NCI-H226 (cell line): ENCODE data around the gene MTRFR.
"Not testable (repeated sequence)": the region's sequence is repeated elsewhere in the genome, so short reads cannot be mapped to it uniquely, and the experiment has no call there.

Experiments used
- DNase-seq: peaks from one replicate; pipeline ENCODE4 v3.0.0-alpha.2; 2015

MTRFR gene

DNA sequence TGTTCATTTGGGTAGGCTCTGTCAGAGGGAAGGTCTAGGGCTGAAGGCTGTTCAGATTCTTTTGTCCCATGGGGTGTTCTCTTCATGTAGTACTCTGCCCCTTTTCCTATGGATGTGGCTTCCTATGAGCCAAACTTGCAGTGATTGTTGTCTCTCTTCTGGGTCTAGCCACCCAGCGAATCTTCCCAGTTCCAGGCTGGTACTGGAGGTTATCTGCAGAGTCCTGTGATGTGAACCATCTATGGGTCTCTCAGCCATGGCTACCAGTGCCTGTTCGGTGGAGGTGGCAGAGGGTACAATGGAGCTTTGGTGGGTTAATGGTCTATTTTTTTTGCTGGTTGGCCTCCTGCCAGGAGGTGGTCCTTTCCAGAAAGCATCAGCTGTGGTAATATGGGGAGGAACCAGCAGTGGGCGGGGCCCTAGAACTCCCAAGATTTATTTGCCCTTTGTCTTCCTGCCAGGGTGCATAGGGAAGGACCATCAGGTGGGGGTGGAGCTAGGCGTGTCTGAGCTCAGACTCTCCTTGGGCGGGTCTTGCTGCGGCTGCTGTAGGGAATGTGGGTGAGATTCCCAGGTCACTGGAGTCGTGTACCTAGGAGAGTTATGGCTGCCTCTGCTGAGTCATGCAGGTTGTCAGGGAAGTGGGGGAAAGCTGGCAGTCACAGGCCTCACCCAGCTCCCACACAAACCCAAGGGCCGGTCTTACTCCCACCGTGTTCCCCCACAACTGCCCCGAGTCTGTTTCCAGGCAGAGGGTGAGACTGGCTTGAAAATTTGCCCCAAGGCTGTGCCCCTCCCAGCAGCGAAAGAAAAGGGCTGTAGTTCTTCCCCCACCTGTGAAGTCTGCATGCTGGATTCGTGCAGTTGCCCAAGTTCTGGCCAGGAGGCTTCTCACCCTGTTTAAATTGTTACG is 17.5 kb downstream of the MTRFR start:
- peak; percentile 97 for DNase-seq

DNA sequence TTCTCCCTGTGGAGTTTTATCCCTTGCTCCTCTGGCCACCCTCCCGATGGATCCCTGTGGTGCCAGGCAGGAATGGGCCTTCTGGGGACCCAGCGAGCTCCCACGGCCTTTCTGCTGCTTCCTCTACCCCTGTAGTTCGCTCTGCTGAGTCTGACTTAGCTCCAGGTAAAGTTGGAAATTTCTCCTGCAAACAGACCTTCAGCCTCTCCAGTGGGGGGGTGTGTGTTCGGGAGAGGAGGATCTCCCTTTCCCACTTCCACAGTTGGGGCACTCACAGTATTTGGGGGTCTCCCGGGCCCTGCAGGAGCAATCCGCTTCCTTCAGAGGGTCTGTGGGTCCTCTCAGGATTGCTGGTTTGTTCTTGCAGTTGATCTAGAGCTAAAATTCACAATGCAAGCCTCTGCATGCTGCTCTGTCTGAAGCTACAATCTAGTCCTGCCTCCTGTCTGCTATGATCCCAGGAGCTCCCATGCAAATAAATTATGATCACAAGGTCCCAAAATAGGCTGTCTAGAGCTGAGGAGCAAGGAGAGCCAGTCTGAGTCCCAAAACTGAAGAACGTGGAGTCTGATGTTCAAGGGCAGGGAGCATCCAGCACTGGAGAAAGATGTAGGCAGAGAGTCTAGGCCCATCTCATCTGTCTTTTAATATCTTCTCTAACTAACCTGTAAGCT is 18.3 kb downstream of the MTRFR start:
- no peak for DNase-seq

DNA sequence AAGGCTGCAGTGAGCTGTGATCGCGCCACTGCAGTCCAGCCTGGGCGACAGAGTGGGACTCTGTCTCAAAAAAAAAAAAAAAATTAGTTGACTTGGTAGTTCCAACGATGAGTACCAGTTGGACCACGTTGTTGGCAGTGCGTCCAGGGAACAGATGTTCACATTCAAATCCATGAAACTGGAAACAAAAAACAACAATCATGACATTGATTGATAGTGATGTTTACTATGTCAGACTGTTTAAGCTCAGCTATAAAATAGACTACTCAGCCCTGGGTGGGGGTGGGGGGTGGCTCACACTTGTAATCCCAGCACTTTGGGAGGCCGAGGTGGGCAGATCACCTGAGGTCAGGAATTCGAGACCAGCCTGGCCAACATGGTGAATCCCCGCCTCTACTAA is 19.1 kb downstream of the MTRFR start:
- not testable (repeated sequence) for DNase-seq

- DNase-seq, result no peak
Measured at GRCh38 chr12:123253641-123254459, 20.6 kb downstream of the MTRFR start.

DNA sequence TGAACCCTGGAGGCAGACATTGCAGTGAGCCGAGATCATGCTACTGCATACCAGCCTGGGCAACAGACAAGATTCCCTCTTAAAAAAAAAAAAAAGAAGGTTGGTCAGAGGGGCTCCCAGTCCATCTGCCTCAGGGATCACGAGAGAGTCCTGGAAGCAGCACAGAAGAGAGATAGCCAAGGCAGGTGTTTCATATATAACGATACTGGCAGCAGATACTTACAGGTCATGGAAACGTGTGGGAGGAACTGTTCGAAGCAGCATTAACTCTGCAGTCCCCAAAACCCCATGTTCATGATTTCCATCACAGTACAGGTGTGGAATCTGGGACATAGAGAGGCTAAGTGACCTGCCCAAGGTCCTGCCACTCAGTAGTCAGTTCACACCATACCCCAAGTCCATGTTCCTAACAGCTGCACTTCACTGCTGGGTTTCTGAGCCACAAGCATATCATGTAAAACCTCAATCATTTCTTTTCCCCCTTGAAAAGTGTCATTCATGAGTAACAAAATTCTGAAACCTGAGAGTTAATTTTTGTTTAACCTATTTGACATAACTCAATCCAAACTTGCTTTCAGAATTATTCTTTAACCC is 21.7 kb downstream of the MTRFR start:
- no peak for DNase-seq

GRCh38 chr12:123258593-123258992 is 25.4 kb downstream of the MTRFR start:
- DNase-seq, result no peak

DNA sequence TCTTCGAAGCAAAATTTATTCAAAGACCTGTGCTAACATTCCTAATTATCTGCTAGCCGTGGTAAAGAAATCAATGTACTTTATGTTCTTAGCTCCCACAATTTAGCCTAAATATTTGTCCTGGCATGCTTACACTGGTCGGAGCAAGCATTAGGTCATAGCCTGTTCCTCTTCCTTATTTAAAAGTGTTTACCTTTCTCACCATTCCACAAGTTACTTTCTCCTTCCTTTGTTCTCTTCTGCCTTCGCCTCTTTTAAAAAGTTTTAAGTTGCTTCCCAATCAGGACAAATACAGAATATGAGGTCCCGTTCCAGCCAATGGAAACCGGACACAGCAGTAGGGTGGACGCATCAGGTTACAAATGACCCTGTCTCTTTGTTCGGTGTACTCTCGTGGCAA is 26.8 kb downstream of the MTRFR start:
- no peak for DNase-seq

- DNase-seq, result no peak
Measured at GRCh38 chr12:123261196-123261595, 28.0 kb downstream of the MTRFR start.

- DNase-seq, result no peak
Measured at GRCh38 chr12:123263196-123263817, 30.1 kb downstream of the MTRFR start.

- no peak for DNase-seq
Measured at GRCh38 chr12:123264642-123265041, 31.4 kb downstream of the MTRFR start.

DNA sequence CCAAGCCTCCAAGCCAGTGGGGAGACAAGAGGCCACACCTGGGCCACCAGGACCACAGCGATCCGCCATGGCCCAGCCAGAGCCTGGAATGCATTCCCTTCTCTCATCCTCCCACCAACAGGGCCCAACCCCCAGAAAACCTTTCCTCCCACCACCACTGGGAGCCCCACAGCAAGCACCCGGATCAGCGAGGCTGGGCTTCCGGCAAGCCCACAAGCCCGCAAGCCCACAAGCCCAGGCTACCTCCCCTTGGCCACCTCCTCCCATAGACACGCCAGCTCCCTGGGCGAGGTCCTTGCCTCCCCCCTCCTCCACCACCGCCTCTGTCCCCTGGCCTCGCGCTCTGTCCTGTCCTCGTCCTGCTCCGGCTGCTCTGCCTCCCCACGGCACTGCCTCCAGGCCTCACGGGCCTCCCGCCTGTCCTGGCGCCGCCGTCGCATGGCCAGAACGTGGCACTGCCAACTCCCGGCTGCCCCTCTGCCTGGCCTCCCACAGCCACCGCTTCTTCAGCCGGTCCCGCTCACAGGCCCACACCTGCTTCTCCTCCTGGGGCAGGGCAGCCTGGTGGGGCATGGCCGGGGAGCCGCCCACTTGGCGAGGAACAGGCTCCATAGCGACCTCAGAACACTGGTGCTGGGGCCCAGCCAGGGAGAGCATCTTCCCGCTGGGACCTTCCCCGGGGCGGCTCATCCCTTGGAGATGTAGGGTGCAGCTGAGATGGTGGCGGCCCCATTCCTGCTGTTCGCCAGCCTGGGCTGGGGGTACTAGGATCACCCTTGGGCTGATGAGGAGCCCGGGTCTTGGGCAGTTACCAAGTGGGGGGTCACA is 32.8 kb downstream of the MTRFR start:
- no peak for DNase-seq

DNA sequence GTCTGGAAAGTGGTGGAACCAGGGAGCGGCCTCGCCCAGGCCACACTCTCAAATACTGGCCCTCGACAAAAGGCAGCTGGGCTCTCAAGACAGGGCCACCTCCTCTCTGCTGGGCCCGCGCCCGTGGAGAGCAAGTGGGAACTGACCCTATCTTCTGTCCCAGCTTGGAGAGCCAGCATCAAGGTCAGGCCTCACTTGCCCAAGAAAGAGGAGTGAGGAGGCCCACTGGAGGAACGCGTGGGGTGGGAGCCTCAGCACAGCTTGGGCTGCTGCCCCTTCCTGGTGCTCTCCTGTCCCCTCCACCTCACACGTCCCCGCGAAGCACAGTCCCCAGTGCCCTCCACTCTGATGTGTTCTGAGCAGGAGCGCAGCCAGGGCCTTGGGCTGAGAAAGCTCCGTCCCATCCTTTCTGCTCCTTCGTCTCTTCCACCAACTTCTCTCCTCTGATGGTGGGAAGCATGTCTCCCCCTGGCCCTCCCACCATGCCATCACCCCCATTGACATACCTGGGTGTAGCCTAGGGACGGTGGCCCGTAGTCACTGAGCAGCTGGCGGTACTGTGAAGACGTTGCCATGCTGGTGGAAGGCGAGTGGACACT is 33.5 kb downstream of the MTRFR start:
- DNase-seq, result no peak

- DNase-seq, result no peak
Measured at GRCh38 chr12:123267335-123267920, 34.2 kb downstream of the MTRFR start.

- DNase-seq, result no peak
Measured at GRCh38 chr12:123267991-123268843, 35.0 kb downstream of the MTRFR start.

- DNase-seq, result no peak
Measured at GRCh38 chr12:123268850-123269249, 35.6 kb downstream of the MTRFR start.

DNA sequence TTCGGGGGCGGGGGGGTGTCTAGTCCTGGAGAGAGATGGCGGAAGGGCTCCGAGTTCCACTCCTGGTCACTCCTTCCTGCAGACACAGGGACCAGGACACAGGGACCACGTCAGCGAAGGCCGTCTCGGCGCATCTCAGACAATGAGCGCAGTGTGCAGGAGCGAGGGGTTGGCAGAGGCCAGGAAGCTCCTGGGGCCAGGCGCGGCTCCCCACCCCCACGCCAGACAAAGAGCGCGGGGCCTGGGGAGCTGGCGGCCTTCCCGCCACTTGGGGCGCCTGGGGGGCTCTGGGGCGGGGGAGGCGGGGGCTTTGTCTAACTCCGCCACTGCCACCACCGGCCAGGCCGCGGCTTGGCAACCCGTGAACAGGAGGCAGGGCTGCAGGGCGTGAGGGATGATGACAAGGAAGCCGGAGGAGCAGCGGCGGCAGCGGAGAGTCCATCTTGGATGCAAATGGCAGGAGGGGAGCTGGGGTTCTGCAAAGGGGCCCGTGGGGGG is 36.2 kb downstream of the MTRFR start:
- DNase-seq, result no peak

DNA sequence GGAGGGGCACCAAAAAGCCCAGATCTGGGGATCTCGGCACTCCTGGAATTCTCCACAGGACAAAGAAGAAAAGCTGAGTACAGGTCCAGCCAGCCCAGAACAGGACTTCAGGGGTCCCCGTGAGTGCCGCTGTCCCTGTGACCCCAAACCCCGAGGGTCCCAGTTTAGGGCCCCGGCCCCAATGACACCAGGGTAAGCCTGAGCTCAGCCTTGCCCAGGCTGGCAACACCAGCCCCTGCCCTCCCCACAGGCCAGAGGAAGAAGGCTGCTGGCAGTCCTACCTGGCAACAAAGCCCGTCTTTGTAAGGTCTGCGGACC is 36.6 kb downstream of the MTRFR start:
- DNase-seq, result no peak

DNA sequence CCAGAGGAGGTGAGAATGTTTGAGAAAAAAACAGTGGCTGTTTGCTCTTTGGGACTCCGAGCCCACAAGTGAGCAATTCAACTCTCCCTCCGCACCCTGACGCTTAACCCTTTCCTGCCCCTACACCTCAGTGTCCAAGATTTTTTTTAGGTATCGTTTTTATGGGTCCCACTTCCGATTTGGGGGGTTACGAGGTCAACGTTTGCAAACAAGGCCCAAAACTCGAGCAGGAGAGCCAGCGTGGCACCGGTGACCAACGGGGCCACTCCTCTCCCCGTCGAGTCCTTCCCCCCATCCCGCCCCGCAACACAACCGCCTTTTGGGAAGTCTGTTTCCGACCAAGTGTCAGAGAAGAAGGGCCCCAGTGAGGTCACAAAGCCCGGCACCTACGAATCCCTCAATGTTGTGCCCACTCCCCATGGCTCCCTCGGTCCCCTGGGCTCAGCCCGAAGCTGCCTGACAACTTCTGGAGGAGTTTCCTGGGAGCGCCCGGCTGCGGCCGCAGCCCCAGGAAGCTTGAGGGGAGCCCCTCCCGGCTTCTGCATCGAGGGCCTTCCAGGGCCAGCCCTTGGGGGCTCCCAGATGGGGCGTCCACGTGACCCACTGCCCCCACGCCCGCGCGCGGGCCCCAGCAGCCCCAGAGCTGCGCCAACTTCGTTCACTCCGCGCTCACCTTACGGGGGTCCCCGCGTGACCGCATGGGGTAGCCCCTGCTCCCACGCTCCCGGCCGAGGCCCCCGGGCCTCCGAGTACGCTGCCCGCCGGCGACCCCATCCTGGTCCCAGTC is 37.2 kb downstream of the MTRFR start:
- DNase-seq, result no peak
